ENCODE measurements around the gene CDX1. TPM values are rescaled to one million over a fixed set of nuclear protein-coding genes. Genes with fewer than 3 reads are reported as not detected.

The CDX1 gene
- total RNA-seq, 1 donor from 2014 or later: not detected

DNA sequence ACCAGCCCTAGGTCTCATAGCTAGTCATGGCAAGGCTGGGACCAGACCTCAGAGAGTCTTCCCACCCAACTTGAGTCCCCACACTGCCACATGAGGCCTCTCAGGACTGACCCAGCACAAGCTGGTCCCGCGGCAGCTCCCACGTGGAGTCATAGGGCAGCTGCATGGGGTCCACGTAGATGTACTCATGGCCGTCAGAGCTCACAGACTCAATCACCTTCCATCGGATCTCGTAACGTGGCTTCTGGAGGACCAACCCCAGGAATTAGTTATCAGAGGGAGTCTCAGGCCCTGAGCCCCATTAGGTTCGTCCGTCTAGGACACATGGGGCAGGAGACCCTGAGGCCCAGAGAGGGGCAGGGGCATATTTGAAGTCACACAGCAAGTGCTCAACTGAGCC lies 41.2 kb upstream of the CDX1 start:
- intact Hi-C loops (cut with micrococcal nuclease): no loop called here
- no peak for DNase-seq

DNA sequence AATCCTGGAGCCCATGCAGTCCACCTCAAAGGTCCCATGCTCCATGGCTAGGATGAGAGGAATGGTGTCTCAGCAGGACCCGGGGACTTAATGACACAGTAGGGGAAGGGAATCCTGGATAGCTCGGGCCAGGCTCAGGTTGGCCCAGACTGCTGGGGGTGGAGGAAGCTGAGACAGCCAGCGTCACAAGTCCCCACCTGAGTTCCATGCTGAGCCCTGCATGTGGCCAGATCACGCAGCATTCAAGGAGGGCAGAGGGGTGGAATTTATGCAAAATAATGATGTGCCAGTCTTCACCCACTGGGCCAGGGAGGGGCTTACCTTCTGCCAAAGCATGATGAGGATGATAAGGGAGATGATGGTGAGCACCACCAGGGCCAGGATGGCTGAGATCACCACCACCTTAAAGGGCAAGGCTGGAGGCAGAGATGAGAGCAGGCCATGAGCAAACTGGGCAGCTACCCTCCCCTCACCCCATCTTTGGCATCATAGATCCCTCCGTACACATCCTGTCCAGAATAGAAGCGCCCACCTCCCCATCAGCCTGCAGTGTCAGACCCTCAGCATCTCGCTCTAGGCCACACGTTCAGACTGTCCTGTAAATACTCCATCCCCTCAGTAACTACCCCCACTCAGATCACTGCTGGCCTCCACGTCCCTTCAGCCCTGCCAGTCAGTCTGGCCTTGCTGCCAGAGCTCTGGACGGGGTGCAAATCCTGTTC lies 40.2 kb upstream of the CDX1 start:
- Mint-ChIP-seq H3K4me3 (no peak overlapping the region), H3K4me1 (peaks cover 4% of the 10 kb centered on the region), H3K9me3 (no peaks in the 10 kb centered on the region), H3K36me3 (ENCODE audit: low read depth) (no peaks in the 10 kb centered on the region), H3K27ac (no peak overlapping the region), H3K27me3 (no peaks in the 10 kb centered on the region)
- intact Hi-C loops (cut with micrococcal nuclease): no loop called here
- DNase-seq: no peak

More for the DNA sequence above, 41.2 kb upstream of the CDX1 start:
- Mint-ChIP-seq H3K27me3 (no peaks in the 10 kb centered on the region), H3K9me3 (no peaks in the 10 kb centered on the region), H3K4me3 (no peak overlapping the region), H3K36me3 (ENCODE audit: low read depth) (no peaks in the 10 kb centered on the region), H3K4me1 (peaks cover 4% of the 10 kb centered on the region), H3K27ac (no peak overlapping the region)

DNA sequence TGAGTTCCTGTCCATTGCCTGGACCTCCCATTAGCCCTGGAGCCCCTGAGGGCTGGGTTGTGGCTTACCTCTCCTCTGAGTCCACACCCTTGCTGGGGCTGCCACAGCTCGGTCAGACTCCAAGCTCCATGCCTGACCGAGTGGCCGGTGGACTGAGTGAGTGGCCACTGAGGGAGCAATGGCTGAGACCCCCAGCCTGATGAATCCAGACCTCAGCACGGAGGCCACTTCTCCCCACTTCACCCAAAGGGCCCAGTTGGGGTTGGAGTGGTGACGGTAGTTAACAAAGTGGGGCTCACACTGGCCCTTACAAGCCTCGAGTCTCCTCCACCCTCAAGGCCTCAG lies 39.7 kb upstream of the CDX1 start:
- Mint-ChIP-seq H3K4me3 (no peak overlapping the region), H3K36me3 (ENCODE audit: low read depth) (no peaks in the 10 kb centered on the region), H3K9me3 (no peaks in the 10 kb centered on the region), H3K27me3 (no peaks in the 10 kb centered on the region), H3K27ac (no peak overlapping the region), H3K4me1 (peaks cover 4% of the 10 kb centered on the region)
- DNase-seq: no peak
- intact Hi-C loops (cut with micrococcal nuclease): no loop called here

DNA sequence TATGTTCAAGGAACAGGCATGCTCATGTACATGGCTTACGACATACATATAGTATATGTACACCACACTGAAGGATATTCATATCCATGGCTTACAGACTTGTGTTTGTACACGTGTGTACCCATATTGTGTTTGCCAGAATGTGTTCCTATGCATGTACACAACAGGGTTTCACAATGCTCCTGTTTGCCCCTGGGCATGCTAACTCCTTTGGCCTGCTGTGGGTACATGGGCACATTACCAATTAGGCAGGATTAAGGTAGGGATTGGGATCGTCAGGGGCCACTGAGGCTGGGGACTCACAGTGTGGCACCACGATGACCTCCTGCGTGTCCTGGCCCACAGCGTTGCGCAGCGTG lies 37.1 kb upstream of the CDX1 start:
- Mint-ChIP-seq H3K27ac (no peak overlapping the region), H3K4me1 (peaks cover 2% of the 10 kb centered on the region), H3K9me3 (no peaks in the 10 kb centered on the region), H3K36me3 (ENCODE audit: low read depth) (no peaks in the 10 kb centered on the region), H3K4me3 (no peak overlapping the region), H3K27me3 (no peaks in the 10 kb centered on the region)
- intact Hi-C loops (cut with micrococcal nuclease): no loop called here
- no peak for DNase-seq

DNA sequence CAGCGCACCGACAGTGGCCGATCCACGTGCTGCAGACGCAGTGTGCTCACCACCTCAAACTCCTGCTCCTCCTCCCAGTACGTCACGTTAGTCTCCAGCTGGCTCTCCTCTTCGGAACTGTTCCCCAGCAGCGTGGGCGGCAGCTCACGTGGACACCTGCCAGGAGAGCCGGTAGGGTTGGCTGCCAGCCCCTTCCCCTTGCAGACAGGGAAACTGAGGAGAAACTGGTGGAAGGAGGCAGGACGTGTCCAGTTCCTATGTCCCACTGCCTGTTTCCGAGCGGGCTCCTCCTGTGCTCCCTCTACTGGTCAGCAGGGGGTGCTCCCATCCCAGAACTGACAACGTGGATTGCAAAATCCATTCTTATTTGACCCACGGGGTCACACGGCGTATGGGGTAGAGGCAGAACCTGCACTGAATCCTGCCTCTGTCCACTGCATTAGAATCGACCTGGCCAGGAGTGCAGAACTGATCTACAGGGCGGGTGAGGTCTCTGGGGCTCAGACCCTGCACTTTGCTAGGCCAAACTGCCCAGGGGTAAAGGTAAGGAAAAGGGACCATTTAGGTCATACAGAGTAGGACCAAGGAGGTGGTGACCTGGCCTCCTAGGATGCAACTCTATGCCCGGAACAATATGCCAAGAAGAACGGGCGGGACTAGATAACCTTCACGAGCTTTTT lies 36.6 kb upstream of the CDX1 start:
- H3K9me3 Mint-ChIP-seq: no peaks in the 10 kb centered on the region
- intact Hi-C loops (cut with micrococcal nuclease): loop anchor here (1.0 kb wide), 3 partner anchors 88 to 306 kb away; no protein-coding TSS in a partner anchor
- H3K27ac Mint-ChIP-seq: no peak overlapping the region
- H3K4me1 Mint-ChIP-seq: peaks cover 2% of the 10 kb centered on the region
- DNase-seq: peak; percentile 86
- no peaks in the 10 kb centered on the region for H3K36me3 Mint-ChIP-seq (ENCODE audit: low read depth)
- H3K27me3 Mint-ChIP-seq: no peaks in the 10 kb centered on the region
- no peak overlapping the region for H3K4me3 Mint-ChIP-seq

DNA sequence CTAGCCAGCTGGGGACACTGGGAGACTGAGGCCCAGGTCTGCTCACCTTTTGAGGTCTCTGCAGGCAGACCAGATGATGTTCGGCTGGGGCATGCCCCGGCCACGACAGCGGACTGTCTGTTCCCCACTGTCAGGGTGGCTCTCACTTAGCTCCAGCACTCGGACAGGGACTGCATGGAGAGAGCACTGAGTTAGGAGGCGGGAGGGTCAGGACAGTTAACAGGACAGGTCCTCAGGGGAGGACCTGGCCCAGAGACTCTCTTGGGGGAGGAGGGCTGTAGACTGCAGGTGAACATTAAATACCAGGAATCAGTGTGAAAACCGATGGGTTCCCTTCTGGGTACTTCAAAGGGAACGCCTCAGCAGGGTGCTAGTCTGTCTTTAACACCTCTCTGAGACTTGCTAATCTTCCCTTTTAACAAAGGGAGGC lies 36.1 kb upstream of the CDX1 start:
- no peaks in the 10 kb centered on the region for H3K9me3 Mint-ChIP-seq
- no peak overlapping the region for H3K4me3 Mint-ChIP-seq
- H3K27me3 Mint-ChIP-seq: no peaks in the 10 kb centered on the region
- H3K4me1 Mint-ChIP-seq: peaks cover 2% of the 10 kb centered on the region
- H3K36me3 Mint-ChIP-seq (ENCODE audit: low read depth): no peaks in the 10 kb centered on the region
- H3K27ac Mint-ChIP-seq: no peak overlapping the region
- DNase-seq: no peak
- intact Hi-C loops (cut with micrococcal nuclease): loop anchor here (1.0 kb wide), 3 partner anchors 88 to 306 kb away; no protein-coding TSS in a partner anchor

DNA sequence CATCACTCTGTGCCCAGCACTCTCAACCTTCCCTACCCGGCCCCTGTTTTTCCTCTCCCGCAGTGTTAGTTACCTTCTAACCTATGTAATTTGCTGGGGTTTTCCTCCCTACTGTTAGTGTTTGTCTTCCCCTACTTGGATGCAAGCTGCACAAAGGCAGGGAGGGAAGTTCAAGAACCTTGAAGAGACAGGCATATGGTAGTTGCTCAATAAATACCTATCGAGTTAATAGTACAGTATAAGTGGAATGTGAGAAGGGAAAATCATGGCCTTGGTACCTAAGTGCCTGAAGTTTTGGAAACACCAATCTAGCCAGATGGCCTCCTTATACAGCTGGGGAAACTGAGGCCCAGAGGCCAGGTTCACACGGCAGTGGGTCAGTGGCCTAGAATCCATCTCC lies 35.1 kb upstream of the CDX1 start:
- no peak overlapping the region for H3K4me3 Mint-ChIP-seq
- intact Hi-C loops (cut with micrococcal nuclease): no loop called here

DNA sequence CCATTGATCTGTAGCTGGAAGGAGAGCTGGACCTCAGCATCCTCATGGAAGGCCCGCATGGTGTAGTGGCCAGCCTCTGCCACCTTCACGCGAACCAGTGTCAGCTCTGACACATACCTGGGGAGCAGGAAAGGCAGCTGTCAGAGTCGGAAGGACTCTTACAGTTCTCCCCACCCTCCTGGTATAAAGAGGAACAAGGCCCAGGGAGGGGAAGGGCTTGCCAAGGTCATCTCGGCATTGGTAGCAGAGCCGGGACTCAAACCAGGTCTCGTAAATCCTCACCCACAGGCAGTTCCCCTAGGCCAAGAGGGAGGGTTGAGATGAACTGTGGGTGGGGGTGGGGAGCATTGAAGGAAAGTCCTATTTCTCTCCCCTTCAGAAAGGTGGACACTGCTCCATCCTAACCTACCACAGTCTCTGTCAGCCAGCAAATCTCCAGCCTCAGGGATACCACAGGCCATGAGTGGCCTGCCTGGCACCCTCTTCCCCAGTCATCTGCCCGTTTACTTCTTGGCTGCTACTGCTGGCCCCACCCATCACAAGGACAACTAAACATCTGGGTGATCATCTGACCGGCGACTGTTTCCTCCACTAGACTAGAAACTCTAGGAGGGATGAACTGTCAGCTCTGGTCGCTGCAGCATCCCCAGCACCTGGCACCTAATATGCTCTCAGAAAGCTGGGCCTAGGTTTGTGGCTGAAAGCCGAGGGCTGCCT lies 34.4 kb upstream of the CDX1 start:
- no peaks in the 10 kb centered on the region for H3K9me3 Mint-ChIP-seq
- no peak overlapping the region for H3K4me3 Mint-ChIP-seq

More for the DNA sequence above, 35.1 kb upstream of the CDX1 start:
- DNase-seq: no peak
- Mint-ChIP-seq H3K27ac (no peak overlapping the region), H3K4me1 (peaks cover 2% of the 10 kb centered on the region), H3K36me3 (ENCODE audit: low read depth) (no peaks in the 10 kb centered on the region), H3K27me3 (no peaks in the 10 kb centered on the region), H3K9me3 (no peaks in the 10 kb centered on the region)

DNA sequence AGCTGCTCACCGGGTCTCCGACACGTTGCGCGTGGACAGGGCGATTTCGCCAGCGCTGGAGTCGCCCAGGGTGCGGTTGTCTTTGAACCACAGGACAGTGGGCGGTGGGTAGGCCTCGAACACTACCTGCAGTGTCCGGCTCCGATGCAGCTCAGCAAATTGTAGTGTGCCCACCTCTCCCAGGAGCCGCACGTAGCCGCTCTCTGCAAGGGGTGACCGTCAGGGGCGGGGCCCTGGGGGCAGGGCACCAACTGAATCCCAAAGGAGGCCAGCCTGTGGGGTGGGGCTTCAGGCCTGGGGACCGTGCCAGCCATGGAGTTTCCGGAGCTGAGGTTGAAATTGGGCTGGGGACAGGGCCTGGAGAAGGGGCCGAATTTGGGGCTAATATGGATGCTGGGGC lies 33.8 kb upstream of the CDX1 start:
- peaks cover 2% of the 10 kb centered on the region for H3K4me1 Mint-ChIP-seq
- H3K36me3 Mint-ChIP-seq (ENCODE audit: low read depth): no peaks in the 10 kb centered on the region
- intact Hi-C loops (cut with micrococcal nuclease): no loop called here
- no peak for DNase-seq
- no peaks in the 10 kb centered on the region for H3K9me3 Mint-ChIP-seq
- no peaks in the 10 kb centered on the region for H3K27me3 Mint-ChIP-seq
- H3K4me3 Mint-ChIP-seq: no peak overlapping the region
- no peak overlapping the region for H3K27ac Mint-ChIP-seq

More for the DNA sequence above, 34.4 kb upstream of the CDX1 start:
- H3K27me3 Mint-ChIP-seq: no peaks in the 10 kb centered on the region
- intact Hi-C loops (cut with micrococcal nuclease): no loop called here
- DNase-seq: no peak
- no peaks in the 10 kb centered on the region for H3K36me3 Mint-ChIP-seq (ENCODE audit: low read depth)
- H3K4me1 Mint-ChIP-seq: peaks cover 2% of the 10 kb centered on the region
- no peak overlapping the region for H3K27ac Mint-ChIP-seq

DNA sequence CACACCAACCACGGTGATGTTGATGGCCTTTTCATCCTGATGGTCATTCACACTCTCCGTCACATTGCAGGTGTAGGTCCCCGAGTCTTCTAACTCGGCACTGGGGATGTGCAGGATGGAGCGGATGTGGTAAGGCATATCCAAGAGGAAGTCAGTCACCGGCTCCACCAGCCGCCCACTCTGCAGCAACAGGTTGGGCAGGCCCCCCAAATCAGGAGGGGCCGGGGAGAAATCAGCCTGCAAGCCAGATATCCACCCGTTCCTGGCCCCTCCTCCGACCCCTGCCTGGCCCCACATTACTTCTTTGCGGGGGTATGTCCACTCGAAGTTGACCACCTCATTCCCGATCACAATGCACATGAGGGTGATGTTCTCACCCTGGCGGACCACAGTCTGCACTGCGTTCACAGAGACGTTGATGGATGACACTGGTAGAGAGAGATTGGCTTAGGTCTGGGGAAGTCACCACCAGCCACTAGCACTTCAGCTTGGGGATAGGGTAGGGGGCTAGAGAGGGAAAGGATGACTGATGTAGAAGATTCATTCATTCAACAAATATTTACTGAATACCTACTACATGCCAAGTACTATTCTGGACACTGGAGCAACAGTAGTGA lies 32.9 kb upstream of the CDX1 start:
- Mint-ChIP-seq H3K4me1 (peaks cover 2% of the 10 kb centered on the region), H3K36me3 (ENCODE audit: low read depth) (no peaks in the 10 kb centered on the region), H3K27me3 (no peaks in the 10 kb centered on the region), H3K9me3 (no peaks in the 10 kb centered on the region), H3K27ac (no peak overlapping the region), H3K4me3 (no peak overlapping the region)
- DNase-seq: no peak
- intact Hi-C loops (cut with micrococcal nuclease): no loop called here

DNA sequence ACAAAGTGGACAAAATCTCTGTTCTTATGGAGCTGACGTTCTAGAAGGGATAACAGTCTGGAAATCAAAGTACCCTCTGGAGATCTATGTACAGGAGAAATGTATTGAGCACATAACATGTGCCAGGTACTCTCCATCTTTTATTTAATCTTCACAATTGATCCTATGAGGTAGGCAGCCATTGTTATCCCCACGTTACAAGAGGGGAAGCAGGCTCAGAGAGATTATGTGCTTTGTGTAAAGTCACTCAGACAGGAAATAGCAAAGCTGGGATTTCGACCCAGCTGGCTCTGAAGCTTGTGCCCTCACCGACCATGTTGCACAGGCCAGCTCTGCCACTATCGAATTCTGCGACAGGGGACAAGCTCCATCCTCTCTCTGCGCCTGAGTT lies 32.4 kb upstream of the CDX1 start:
- Mint-ChIP-seq H3K36me3 (ENCODE audit: low read depth) (no peaks in the 10 kb centered on the region), H3K4me3 (no peak overlapping the region), H3K4me1 (peaks cover 2% of the 10 kb centered on the region), H3K9me3 (no peaks in the 10 kb centered on the region), H3K27me3 (no peaks in the 10 kb centered on the region), H3K27ac (no peak overlapping the region)
- DNase-seq: no peak
- intact Hi-C loops (cut with micrococcal nuclease): no loop called here

DNA sequence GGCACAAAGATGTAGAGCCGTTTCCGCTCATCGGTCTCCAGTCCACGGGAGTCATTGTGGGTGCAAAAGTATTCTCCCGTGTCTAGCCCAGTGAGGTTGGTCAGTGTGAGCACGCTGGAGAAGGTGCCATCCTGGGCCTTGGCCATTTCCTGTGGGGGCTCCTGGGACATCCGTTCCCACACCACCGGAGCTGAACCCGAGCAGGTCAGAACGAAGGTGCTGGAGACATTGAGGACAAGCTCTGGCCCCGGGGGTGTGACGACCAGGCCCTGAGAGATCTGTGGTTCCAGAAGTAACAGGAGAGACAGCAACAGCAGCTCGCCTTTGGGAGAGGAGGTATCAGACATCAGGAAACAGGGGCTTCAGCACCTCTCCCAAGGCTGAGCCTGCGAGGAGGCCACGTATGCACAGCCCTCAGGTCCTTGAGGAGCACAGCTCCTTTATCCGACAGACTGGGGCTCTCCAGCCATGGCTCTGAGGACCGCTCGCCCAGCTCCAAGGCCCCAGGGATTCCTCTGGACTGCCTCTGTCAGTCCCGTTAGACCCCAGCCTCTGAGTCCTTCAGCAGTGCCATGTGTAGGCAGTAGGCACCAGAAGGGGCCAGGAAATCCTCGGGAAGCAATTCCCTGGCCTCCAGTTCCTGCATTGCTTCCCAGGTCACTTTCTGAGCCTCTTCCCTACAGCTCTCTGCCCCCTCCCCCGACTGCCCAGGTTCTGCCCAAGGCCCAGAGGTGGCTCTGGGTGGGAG lies 30.8 kb upstream of the CDX1 start:
- Mint-ChIP-seq H3K9me3 (no peaks in the 10 kb centered on the region), H3K4me3 (no peak overlapping the region), H3K27me3 (no peaks in the 10 kb centered on the region), H3K27ac (no peak overlapping the region), H3K36me3 (ENCODE audit: low read depth) (no peaks in the 10 kb centered on the region), H3K4me1 (no peaks in the 10 kb centered on the region)
- intact Hi-C loops (cut with micrococcal nuclease): no loop called here
- DNase-seq: no peak

DNA sequence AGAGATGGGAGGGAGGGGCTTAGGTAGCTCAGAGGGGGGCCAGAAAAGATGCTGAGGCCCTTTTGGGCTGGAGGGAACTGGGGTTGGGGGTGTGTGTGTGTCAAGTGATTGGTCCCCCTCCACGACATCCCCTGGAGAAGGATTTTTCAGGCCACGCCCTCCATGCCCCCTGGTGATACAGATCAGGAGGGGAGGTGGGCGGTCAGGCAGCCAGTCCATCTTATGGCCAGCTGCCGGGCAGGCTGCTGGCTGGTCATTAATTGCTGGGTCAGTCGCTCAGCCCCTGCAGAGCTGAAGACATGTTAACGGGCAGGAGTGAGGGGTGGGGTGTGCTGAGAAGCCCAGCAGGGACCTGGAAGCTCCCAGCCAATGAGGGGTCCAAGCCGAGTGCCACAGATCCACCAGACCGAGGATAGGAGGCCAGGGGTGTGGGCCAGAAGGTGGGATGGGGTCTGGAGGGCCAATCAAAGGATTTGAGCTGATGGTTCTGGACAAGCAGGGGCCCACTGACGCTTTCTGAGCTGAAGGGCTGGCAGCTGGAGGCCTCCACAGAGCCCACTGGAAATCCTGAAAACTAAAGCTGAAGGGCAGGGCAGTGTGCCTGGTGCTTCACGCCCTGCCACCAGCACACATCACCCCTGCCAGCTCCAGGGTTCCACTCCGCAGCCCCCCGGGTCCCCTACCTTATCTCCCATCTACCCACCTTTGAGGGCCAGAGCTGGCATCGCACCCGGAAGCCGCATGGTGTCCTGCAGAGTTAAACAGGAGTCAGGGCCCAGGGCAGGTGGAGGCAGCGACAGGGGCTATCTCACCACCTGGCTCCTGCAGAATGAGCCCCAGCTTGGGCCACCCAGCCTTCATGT lies 30.0 kb upstream of the CDX1 start:
- Mint-ChIP-seq H3K4me1 (no peaks in the 10 kb centered on the region), H3K27ac (no peak overlapping the region), H3K36me3 (ENCODE audit: low read depth) (no peaks in the 10 kb centered on the region), H3K27me3 (no peaks in the 10 kb centered on the region), H3K9me3 (no peaks in the 10 kb centered on the region), H3K4me3 (no peak overlapping the region)
- no peak for DNase-seq
- intact Hi-C loops (cut with micrococcal nuclease): no loop called here

All from activated CD4-positive, alpha-beta T cell treated with anti-CD3 and anti-CD28 coated beads, Interleukin-2, amount 10 ng/mL, durations not matched to agents 24 days and 14 days (primary cell).